ENCODE results near the gene CCDC78. TPM values are rescaled to one million over a fixed set of nuclear protein-coding genes. Genes with fewer than 3 reads are reported as not detected.

Gene CCDC78
- total and polyA plus RNA-seq, 2 of the 13 experiments (the other 11 are each of a cell fraction or from before 2014, with no cell fraction given) = 0.53 to 1.5 TPM

DNA sequence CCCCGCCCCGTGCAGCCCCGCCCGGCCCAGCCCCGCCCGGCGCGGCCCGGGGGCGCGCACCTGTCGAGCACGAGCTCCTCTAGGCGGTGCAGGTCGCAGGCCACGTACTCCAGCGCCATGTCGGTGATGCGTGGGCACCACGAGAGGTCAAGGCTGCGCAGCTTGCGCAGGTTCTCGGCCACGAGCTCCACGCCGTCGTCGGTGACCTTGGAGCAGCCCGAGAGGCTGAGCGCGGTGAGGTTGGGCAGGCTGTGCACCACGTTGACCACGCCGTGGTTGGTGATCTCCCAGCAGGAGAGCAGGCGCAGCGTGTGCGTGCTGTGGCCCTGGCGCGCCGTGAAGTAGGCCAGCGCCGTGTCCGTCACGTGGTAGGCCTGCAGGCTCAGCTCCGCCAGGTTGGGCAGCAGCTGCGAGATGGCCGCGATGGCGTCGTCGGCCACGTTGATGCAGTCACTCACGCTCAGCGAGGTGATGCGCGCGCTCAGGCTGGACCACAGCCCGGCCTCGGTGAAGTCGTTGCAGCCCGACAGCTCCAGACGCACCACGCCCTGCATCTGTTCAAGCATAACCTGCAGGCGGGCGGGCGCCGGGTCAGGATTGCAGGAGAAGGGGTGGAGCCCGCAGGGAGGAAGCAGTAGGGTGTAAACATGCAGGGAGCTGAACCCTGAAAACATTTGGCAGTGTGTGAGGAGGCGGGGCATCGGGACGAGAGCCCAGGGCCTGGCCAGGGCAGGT is 30.7 kb downstream of the CCDC78 start (continued):
- TF ChIP-seq NCOR1 (IDR thresholded peaks at IDR 0.05; ENCODE audit: borderline replicate concordance, low read length) = no peak
- TF ChIP-seq FOXO1 (CRISPR knock-in tag; IDR thresholded peaks at IDR 0.05) = peak; percentile 40; the same call in 1 of the 2 replicates
- no peak for TF ChIP-seq KLF9 (CRISPR knock-in tag; IDR thresholded peaks at IDR 0.05; ENCODE audit: low read depth)
- no peak for TF ChIP-seq ZNF230 (CRISPR knock-in tag; IDR thresholded peaks at IDR 0.05)
- no peak for TF ChIP-seq ZNF10 (CRISPR knock-in tag; IDR thresholded peaks at IDR 0.05; ENCODE audit: borderline replicate concordance, low read depth)
- TF ChIP-seq CBFB (CRISPR knock-in tag; IDR thresholded peaks at IDR 0.05) = no peak
- no peak for TF ChIP-seq DNMT1 (CRISPR knock-in tag; IDR thresholded peaks at IDR 0.05)
- no peak for TF ChIP-seq ZNF232 (CRISPR knock-in tag; IDR thresholded peaks at IDR 0.05; ENCODE audit: borderline replicate concordance)
- TF ChIP-seq ZNF660 (CRISPR knock-in tag; IDR thresholded peaks at IDR 0.05; ENCODE audit: borderline replicate concordance, low read depth) = 0 out of 2 replicates have a peak, but pooled peaks have one; percentile 65
- 0 out of 2 replicates have a peak, but pooled peaks have one; percentile 65 for TF ChIP-seq ZNF343 (CRISPR knock-in tag; IDR thresholded peaks at IDR 0.05)
- TF ChIP-seq ZNF274 (CRISPR knock-in tag; IDR thresholded peaks at IDR 0.05) = 0 out of 2 replicates have a peak, but pooled peaks have one; percentile 33
- TF ChIP-seq NR2F1 (CRISPR knock-in tag; IDR thresholded peaks at IDR 0.05) = no peak
- TF ChIP-seq, protein P1, sequence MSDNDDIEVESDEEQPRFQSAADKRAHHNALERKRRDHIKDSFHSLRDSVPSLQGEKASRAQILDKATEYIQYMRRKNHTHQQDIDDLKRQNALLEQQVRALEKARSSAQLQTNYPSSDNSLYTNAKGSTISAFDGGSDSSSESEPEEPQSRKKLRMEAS (IDR thresholded peaks at IDR 0.05) = peak; percentile 94
- no peak for TF ChIP-seq MLLT10 (CRISPR knock-in tag; IDR thresholded peaks at IDR 0.05)
- no peak for TF ChIP-seq ZNF44 (CRISPR knock-in tag; IDR thresholded peaks at IDR 0.05)
- TF ChIP-seq ZNF326 (CRISPR knock-in tag; IDR thresholded peaks at IDR 0.05; ENCODE audit: borderline replicate concordance) = no peak
- no peak for TF ChIP-seq ARNT (IDR thresholded peaks at IDR 0.05)
- no peak for TF ChIP-seq ZNF713 (CRISPR knock-in tag; IDR thresholded peaks at IDR 0.05)
- TF ChIP-seq ZNF367 (CRISPR knock-in tag; IDR thresholded peaks at IDR 0.05; ENCODE audit: borderline replicate concordance) = no peak; the same call in 1 of the 2 replicates
- TF ChIP-seq ZNF7 (CRISPR knock-in tag; IDR thresholded peaks at IDR 0.05) = no peak
- no peak for TF ChIP-seq ZNF562 (CRISPR knock-in tag; IDR thresholded peaks at IDR 0.05; ENCODE audit: borderline replicate concordance)
- TF ChIP-seq, protein P2, sequence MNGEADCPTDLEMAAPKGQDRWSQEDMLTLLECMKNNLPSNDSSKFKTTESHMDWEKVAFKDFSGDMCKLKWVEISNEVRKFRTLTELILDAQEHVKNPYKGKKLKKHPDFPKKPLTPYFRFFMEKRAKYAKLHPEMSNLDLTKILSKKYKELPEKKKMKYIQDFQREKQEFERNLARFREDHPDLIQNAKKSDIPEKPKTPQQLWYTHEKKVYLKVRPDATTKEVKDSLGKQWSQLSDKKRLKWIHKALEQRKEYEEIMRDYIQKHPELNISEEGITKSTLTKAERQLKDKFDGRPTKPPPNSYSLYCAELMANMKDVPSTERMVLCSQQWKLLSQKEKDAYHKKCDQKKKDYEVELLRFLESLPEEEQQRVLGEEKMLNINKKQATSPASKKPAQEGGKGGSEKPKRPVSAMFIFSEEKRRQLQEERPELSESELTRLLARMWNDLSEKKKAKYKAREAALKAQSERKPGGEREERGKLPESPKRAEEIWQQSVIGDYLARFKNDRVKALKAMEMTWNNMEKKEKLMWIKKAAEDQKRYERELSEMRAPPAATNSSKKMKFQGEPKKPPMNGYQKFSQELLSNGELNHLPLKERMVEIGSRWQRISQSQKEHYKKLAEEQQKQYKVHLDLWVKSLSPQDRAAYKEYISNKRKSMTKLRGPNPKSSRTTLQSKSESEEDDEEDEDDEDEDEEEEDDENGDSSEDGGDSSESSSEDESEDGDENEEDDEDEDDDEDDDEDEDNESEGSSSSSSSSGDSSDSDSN (CRISPR knock-in tag; IDR thresholded peaks at IDR 0.05) = peak; percentile 74
- no peak for TF ChIP-seq ZNF670 (CRISPR knock-in tag; IDR thresholded peaks at IDR 0.05; ENCODE audit: borderline replicate concordance)
- TF ChIP-seq ZNF468 (CRISPR knock-in tag; IDR thresholded peaks at IDR 0.05) = peak; percentile 86; the same call in 1 of the 2 replicates
- TF ChIP-seq ZNF552 (CRISPR knock-in tag; IDR thresholded peaks at IDR 0.05; ENCODE audit: borderline replicate concordance) = 0 out of 2 replicates have a peak, but pooled peaks have one; percentile 44
- TF ChIP-seq CENPX (CRISPR knock-in tag; IDR thresholded peaks at IDR 0.05) = no peak
- no peak for TF ChIP-seq FLYWCH1 (CRISPR knock-in tag; IDR thresholded peaks at IDR 0.05)
- no peak for TF ChIP-seq HNRNPL (IDR thresholded peaks at IDR 0.05; ENCODE audit: low read depth, low read length)
- TF ChIP-seq ZNF878 (CRISPR knock-in tag; IDR thresholded peaks at IDR 0.05) = no peak
- TF ChIP-seq, protein P3, sequence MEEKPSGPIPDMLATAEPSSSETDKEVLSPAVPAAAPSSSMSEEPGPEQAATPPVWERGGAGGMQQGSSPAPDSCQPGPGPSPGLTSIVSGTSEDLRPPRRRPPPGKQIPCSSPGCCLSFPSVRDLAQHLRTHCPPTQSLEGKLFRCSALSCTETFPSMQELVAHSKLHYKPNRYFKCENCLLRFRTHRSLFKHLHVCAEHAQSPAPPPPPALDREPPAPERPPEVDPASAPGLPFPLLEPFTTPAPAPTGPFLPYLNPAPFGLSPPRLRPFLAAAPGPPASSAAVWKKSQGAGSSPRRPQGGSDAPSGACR (CRISPR knock-in tag; IDR thresholded peaks at IDR 0.05) = peak; percentile 75; the same call in 1 of the 2 replicates
